Measurements from ENCODE around the gene ARHGEF10L.
A peak's percentile ranks its signal among the peaks of the same experiment; 100 is the strongest.
"Not testable (repeated sequence)": the region's sequence is repeated elsewhere in the genome, so short reads cannot be mapped to it uniquely, and the experiment has no call there.

The ARHGEF10L gene

DNA sequence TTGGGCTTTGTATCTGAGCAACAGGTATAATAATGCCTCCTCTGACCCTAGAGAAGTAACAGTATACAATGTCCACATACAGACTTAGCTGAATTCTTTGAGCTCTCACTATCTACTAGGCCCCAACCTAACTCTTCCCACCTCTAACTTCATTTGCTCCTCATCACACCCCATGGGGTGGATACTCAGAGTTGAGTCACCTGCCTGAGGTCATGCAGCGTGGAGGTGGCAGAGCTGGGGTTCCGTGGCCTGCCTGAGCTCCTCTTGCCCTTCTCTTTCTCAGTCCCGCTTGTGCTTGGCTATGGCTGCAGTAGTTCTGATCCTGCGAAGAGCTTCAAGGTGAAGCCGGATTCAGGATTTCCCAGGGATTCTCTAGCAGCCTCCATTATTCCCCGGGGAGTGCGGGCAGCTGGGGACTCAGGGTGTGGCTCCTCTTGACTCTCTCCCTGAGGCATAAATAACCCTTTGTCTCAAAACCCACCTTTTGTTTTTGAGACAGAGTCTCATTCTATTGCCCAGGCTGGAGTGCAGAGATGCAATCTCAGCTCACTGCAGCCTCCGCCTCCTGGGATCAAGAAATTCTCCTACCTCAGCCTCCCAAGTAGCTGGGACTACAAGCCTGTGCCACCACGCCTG lies 185.7 kb downstream of the ARHGEF10L start:
- no peak for DNase-seq

DNA sequence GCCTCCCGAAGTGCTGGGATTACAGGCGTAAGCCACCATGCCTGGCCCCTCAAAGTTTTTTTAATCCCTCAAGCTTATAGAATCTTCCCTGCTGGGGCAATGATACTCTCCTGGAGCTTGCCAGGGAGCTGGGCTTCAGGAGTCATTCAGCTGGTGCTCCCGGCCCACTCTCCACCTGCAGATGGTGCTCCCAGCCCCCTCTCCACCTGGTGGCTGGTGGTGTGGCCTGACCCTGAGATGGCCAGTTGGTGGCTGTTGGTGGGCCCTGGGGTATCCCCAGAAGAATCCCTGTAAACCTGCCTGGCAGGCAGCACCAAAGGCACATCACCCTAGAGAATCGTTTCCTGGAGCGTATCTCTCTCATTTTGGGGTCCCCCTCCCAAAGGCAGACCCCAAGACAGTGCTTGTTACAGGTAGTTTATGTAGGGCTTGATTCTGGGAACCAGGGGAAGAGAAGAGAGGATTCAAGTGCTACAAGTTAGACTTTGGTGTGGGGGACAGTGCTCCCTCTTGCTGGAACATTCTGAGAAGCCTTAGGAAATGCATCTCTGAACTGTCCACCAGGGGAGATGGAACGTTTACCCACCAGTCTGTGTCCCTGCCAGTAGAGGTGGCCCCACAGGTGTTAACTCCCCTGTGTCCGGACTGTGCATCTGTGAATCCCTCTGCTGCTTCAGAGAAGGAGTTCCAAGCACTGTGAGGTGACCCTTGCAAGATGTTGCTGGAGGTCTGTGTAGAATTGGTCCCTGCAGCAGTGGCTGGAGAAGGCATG lies 186.5 kb downstream of the ARHGEF10L start:
- DNase-seq: no peak

DNA sequence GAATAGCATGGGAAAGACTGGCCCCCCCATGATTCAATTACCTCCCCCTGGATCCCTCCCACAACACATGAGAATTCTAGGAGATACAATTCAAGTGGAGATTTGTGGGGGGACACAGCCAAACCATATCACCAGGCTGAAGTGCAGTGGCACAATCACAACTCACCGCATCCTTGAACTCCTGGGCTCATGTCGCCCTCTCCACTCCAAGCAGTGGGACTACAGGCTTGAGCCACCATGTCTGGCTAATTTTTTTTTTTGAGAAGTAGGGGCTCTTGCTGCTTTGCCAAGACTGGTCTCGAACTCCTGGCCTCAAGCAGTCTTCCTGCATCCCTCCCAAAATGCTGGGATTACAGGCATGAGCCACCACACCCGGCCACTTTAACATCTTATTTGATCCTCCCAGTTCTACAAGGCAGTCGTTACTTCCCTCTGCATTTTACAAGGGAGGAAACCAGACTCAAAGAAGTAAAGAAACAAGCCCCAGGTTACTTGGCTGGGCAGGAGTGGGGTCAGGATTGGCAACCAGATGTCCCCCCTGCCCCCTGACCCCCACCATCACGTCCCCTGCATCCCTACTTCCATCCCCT lies 188.7 kb downstream of the ARHGEF10L start:
- DNase-seq: no peak

DNA sequence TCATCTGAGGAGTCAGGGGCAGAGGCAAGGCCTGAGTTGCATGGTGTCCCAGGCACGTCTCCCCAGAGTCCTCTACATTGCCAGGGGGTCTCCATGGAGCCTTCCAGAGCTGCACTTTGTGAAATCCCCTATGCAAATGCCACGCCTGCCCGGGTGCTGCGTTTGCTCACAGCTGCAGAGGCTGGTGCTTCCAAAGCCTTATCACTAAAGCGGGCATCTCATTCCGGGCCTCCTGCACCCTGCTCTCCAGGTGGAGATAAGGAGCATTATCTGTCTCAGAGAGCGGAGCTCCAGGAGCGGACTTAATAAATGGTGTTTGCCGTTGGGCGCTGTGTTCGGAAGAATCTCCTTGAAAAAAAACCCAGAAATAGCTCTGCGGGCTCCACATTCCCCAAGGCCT lies 189.8 kb downstream of the ARHGEF10L start:
- DNase-seq: no peak

GRCh38 chr1:17729909-17730308 lies 190.4 kb downstream of the ARHGEF10L start:
- no peak for DNase-seq

GRCh38 chr1:17731460-17731859 lies 192.0 kb downstream of the ARHGEF10L start:
- DNase-seq: no peak

- peak; percentile 73 for DNase-seq
These were observed 193.0 kb downstream of the ARHGEF10L start for GRCh38 chr1:17732475-17732874.

DNA sequence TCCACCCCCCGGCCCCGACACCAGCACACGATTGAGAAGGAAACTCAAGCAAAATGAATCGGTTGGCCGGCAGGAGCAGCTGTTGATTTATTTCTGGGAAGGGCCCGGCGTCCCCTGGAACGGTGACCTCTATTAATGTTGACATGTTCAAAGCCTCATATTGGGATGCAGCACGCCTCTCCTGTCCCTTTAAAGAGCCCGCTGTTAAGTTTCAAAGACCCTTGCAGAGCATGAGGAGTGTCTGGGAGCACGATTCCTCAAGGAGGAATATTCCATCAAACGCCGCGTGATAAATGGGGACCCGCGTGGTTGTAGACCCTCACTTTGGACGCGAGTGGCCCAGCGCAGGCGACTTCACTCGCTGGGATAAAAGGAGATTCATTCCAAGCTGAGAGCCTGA lies 194.2 kb downstream of the ARHGEF10L start:
- DNase-seq: no peak

DNA sequence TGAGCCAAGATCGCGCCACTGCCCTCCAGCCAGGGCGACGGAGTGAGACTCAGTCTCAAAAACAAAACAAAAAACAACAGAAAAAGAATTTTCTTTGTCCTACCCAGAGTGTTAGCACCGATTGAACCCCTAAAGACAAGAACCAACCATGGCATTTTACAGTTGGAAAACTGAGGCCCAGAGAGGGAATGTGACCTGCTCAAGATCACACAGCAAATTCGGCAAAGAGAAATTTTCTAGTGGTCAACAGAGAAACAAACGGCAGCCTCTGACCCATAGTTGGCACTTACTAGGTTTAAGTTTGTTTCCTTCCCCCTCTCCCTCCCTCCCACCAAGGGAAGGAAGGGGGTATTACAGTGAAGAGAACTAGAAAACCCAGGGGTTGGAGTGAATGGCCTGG lies 195.1 kb downstream of the ARHGEF10L start:
- no peak for DNase-seq

DNA sequence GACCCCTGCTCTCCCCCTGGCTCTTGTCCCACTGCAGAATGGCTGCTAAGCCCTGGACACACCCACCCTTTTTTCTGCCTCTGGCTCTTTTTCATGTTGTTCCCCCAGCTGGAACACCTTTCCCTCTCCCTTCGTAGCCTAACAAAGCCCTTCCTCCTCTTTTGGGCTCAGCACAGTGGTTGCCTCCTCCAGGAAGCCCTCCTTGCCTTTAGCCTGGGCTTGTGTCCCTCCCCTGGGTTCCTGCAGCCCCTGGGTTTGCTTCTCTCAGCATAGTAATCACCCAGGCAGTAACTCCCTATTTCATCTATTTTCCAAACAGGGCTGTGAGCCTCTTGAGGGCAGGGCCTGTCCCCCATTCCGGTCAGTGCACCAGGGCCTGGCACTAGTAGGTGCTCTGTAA lies 195.8 kb downstream of the ARHGEF10L start:
- DNase-seq: no peak

GRCh38 chr1:17735793-17736192 lies 196.3 kb downstream of the ARHGEF10L start:
- DNase-seq: no peak

- no peak for DNase-seq
These were observed 197.1 kb downstream of the ARHGEF10L start for GRCh38 chr1:17736625-17737024.

DNA sequence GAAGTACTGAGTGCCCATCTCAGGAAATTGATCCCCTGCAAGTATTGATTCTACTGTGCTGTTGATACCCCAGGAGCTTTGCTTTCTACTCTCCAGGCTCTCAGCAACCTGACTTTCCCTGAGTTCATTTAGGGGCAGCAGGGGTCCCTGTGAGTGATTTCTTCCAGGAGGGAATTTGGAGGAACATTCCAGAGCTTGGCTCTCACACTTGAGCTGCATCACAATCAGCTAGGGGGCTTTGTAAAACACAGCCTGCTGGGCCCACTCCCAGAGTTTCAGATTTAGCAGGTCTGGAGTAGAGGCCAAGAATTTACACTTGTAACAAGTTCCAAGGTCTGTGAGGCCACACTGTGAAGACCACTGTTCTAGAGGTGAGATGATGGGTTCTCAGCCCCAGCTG lies 199.6 kb downstream of the ARHGEF10L start:
- DNase-seq: no peak

- no peak for DNase-seq
These were observed 201.6 kb downstream of the ARHGEF10L start for GRCh38 chr1:17741052-17741451.

DNA sequence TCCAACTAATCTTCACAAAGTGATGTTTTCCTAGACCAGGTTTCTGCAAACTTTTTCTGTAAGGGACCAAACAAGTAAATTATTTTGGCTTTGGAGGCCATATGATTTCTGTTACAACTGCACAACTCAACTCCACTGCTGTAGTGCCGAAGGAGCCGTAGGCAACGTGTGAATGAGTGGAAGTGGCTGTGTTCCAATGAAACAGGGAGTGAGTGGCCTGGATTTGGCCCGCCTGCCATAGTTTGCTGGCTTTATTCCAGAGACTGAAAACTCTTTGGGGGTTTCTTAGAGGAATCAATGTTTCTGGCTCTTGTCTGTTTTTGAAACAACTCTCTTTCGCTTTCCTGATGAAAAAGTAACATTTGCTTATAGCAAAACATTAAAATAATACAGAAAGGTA lies 203.1 kb downstream of the ARHGEF10L start:
- DNase-seq: peak; percentile 49

- DNase-seq: no peak
These were observed 203.6 kb downstream of the ARHGEF10L start for GRCh38 chr1:17743008-17743647.

GRCh38 chr1:17743925-17744324 lies 204.4 kb downstream of the ARHGEF10L start:
- no peak for DNase-seq

- DNase-seq: no peak
These were observed 205.4 kb downstream of the ARHGEF10L start for GRCh38 chr1:17744666-17745478.

- no peak for DNase-seq
These were observed 206.0 kb downstream of the ARHGEF10L start for GRCh38 chr1:17745479-17745955.

GRCh38 chr1:17746281-17746680 lies 206.8 kb downstream of the ARHGEF10L start:
- DNase-seq: not testable (repeated sequence)

- DNase-seq: no peak
These were observed 207.4 kb downstream of the ARHGEF10L start for GRCh38 chr1:17746920-17747319.

Data from fibroblast of skin of right biceps (primary cell).